Spinal cord (tissue), 10 donors: Measurements from ENCODE around the gene C1orf167. TPM values are rescaled to one million over a fixed set of nuclear protein-coding genes. Genes with fewer than 3 reads are reported as not detected.

Experiments
- DNase-seq, 6 donors: peaks; one replicate each; pipeline versions ENCODE4 v3.0.0 to v3.0.0-alpha.2; 2013 to 2015; ENCODE audit warnings: low spot score in 6 of 6, low read depth in 4 of 6
- H3K27ac ChIP-seq: one replicate; pipeline ENCODE4 v1.5.1; 2013; ENCODE audit warnings: low read depth, low read length, control low read depth
- H3K27me3 ChIP-seq: one replicate; pipeline ENCODE4 v1.6.1; 2013; ENCODE audit warnings: low read length; ENCODE audit not compliant: control insufficient read depth, insufficient read depth
- H3K36me3 ChIP-seq: one replicate; pipeline ENCODE4 v1.6.1; 2013; ENCODE audit warnings: low read length; ENCODE audit not compliant: control insufficient read depth, insufficient read depth
- H3K4me1 ChIP-seq: one replicate; pipeline ENCODE4 v1.6.1; 2013; ENCODE audit warnings: low read length; ENCODE audit not compliant: control insufficient read depth, insufficient read depth
- H3K4me3 ChIP-seq: one replicate; pipeline ENCODE4 v1.5.1; 2013; ENCODE audit warnings: low read depth, low read length, control low read depth
- H3K9me3 ChIP-seq: one replicate; pipeline ENCODE4 v1.6.1; 2013; ENCODE audit warnings: low read length; ENCODE audit not compliant: control insufficient read depth, insufficient read depth
- WGBS: methylation state at CpG from one replicate; pipeline ENCODE4 v1.1.5; 2013; ENCODE audit warnings: missing lambda C conversion rate; ENCODE audit not compliant: insufficient coverage; 5-methylcytosine and 5-hydroxymethylcytosine counted together
- polyA plus RNA-seq, 2 donors: library from polyadenylated mRNA; unstranded; fragments of 120-200 nt; gene quantifications; one replicate each; pipeline ENCODE4 v1.2.1, GENCODE V29; 2013; ENCODE audit not compliant: insufficient read length in 2 of 2
- total RNA-seq, 2 donors: library from RNA; depleted of rRNA in 1 of 2; stranded (reverse); fragments of 120-200 nt in 1 of 2; fragments of >200 nt in 1 of 2; gene quantifications; one replicate each; pipeline versions ENCODE4 v1.2.3 to v1.2.4, GENCODE V29; 2013 to 2014
- donor health status: healthy.

Gene C1orf167
- total and polyA plus RNA-seq, 4 donors = 0.23 to 4.7 (median 0.30) TPM; not detected in 1

DNA sequence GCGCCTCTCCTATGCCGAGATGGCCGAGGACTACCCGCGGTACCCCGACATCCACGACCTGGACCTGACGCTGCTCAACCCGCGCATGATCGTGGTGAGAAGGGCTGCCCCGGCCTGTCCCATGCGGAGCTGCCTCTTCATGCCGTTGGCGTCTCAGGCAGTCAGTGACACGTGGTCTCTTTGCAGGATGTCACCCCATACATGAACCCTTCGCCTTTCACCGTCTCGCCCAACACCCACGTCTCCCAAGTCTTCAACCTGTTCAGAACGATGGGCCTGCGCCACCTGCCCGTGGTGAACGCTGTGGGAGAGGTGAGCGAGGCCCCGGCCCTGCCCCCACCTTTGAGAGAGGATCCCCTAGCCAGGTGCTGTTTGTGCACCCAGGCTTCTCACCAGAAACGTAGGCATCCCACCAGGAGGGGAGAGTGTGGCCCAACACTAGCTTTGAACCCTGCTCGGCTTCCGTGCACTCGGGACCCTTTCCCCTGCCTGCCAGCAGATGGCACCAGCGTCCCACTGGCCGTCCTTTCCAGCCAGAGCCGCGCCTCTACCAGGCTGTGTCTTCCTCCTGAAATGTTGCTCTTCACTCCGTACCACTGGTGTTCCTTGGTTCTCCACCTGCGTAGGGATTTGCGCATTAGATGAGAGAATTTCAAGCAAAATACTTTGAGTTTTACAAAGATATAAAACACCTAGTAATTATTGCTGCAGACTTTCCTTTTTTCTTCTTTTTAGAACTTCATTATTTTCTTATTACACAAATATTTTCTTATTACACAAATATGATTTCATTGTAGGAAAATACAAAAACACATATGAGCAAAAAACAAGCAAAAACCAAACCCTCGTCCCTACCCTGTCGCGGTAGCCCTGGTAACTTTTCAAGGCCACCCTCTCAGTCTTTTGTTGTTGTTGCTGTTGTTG, 76.6 kb downstream of the C1orf167 start:
- 63% methylated on average over 32 of the region's 40 CpGs for WGBS
- Histone ChIP-seq H3K4me3 (no peak overlapping the region), H3K36me3 (peaks cover 96% of the 10 kb centered on the region), H3K4me1 (peaks cover 18% of the 10 kb centered on the region), H3K27ac (no peak overlapping the region), H3K9me3 (no peaks in the 10 kb centered on the region), H3K27me3 (no peaks in the 10 kb centered on the region)
- peak in 5 of 6 donors; percentile 48 to 93 (median 55) for DNase-seq

Other genes with a start within 250 kb of the C1orf167 start
- gene FBXO2, start 107.8 kb upstream of the C1orf167 start, total RNA-seq = 10 to 100 TPM; 19.3 to 19.4 TPM
- 10 to 100 TPM; 44.0 to 45.0 TPM for gene FBXO2, start 107.8 kb upstream of the C1orf167 start, polyA plus RNA-seq
- 10 to 100 TPM; 33.3 to 43.4 TPM for gene FBXO44, start 107.3 kb upstream of the C1orf167 start, total RNA-seq
- gene FBXO44, start 107.3 kb upstream of the C1orf167 start, polyA plus RNA-seq = 100 to 1,000 TPM; 116 to 136 TPM
- gene FBXO6, start 98.0 kb upstream of the C1orf167 start, total RNA-seq = 10 to 100 TPM in 1 of 2 donors, 1 to 10 TPM in 1; 5.9 to 12.4 TPM
- 10 to 100 TPM; 11.6 to 14.6 TPM for gene FBXO6, start 98.0 kb upstream of the C1orf167 start, polyA plus RNA-seq
- 10 to 100 TPM; 27.3 to 63.9 TPM for gene MAD2L2, start 81.0 kb upstream of the C1orf167 start, total RNA-seq
- gene MAD2L2, start 81.0 kb upstream of the C1orf167 start, polyA plus RNA-seq = 10 to 100 TPM; 60.8 to 70.8 TPM
- gene DRAXIN, start 70.5 kb upstream of the C1orf167 start, total RNA-seq = 1 to 10 TPM; 5.8 to 6.3 TPM
- gene DRAXIN, start 70.5 kb upstream of the C1orf167 start, polyA plus RNA-seq = 10 to 100 TPM; 11.4 to 18.3 TPM
- gene AGTRAP, start 26.1 kb upstream of the C1orf167 start, total RNA-seq = 10 to 100 TPM; 11.8 to 45.1 TPM
- 10 to 100 TPM; 19.3 to 24.1 TPM for gene AGTRAP, start 26.1 kb upstream of the C1orf167 start, polyA plus RNA-seq
- 10 to 100 TPM; 25.8 to 49.1 TPM for gene MTHFR, start 43.8 kb downstream of the C1orf167 start, total RNA-seq
- gene MTHFR, start 43.8 kb downstream of the C1orf167 start, polyA plus RNA-seq = 10 to 100 TPM; 20.9 to 36.2 TPM
- 10 to 100 TPM; 16.5 to 17.1 TPM for gene CLCN6, start 44.0 kb downstream of the C1orf167 start, total RNA-seq
- gene CLCN6, start 44.0 kb downstream of the C1orf167 start, polyA plus RNA-seq = 10 to 100 TPM; 36.8 to 49.3 TPM
- under 1 TPM; 0.61 to 0.99 TPM for gene NPPA, start 85.6 kb downstream of the C1orf167 start, total RNA-seq
- gene NPPA, start 85.6 kb downstream of the C1orf167 start, polyA plus RNA-seq = 1 to 10 TPM; 4.7 to 5.0 TPM
- gene NPPB, start 96.8 kb downstream of the C1orf167 start, total RNA-seq = 1 to 10 TPM in 1 of 2 donors, under 1 TPM in 1; 0.83 to 1.5 TPM
- 1 to 10 TPM; 3.1 to 4.5 TPM for gene NPPB, start 96.8 kb downstream of the C1orf167 start, polyA plus RNA-seq
- gene KIAA2013, start 164.2 kb downstream of the C1orf167 start, total RNA-seq = 10 to 100 TPM; 18.0 to 33.8 TPM
- gene KIAA2013, start 164.2 kb downstream of the C1orf167 start, polyA plus RNA-seq = 10 to 100 TPM; 35.3 to 35.4 TPM
- 100 to 1,000 TPM in 1 of 2 donors, 10 to 100 TPM in 1; 47.7 to 108 TPM for gene PLOD1, start 172.5 kb downstream of the C1orf167 start, total RNA-seq
- gene PLOD1, start 172.5 kb downstream of the C1orf167 start, polyA plus RNA-seq = 10 to 100 TPM; 66.5 to 80.0 TPM
- 10 to 100 TPM; 47.5 to 65.6 TPM for gene MFN2, start 218.3 kb downstream of the C1orf167 start, total RNA-seq
- 10 to 100 TPM; 79.2 to 79.7 TPM for gene MFN2, start 218.3 kb downstream of the C1orf167 start, polyA plus RNA-seq